ENCODE data around the gene LDAH.

The LDAH gene

GRCh38 chr2:20667531-20668401 lies 155.1 kb downstream of the LDAH start:
- DNase-seq (ENCODE audit: low spot score): no peak

- DNase-seq (ENCODE audit: low spot score): no peak
Observed at GRCh38 chr2:20667151-20667530, 155.8 kb downstream of the LDAH start.

DNA sequence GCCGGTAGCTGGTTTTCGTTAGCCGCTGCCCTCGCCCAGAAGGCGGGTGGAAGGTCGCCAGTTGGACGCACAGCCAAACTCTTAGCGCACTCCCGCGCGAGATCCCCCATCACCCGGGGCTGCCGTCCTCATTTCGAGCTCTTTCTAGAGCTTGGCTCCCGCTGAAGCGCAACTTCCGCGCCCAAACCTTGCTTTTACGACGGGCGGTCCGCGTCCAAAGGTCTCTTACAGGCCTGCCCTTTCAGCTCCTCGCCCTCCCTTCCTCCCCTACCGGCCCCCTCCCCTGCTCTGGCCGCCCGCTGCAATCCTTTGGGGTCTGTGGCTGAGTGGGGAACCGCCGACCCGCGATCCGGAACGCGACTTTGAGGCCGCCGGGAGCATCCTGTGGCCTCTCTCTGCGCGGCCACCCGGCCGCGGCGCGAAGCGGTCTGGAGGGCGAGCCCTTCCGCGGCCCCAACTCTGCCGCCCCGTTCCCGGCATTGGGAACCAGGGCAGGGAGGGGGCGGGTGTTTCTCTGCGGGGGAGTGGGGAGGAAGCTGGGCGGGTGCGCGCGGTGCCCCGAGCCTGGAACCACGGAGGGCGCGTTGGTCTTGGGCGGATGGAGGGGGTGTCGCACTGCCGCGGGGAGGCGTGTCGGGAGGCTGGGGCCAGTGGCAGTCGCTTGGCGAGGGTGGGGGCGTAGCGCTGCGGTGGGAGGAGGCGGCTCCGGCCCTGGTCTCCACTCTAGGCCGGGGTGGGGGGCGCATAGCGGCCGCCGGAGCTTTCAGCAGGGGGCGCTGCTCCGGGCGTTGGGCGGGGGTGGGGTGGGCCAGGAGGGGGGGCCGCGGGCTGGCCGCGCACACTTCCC lies 156.4 kb downstream of the LDAH start, which contains the start of gene GDF7:
GDF7 (plus strand) TSS at position 841 of the 847 bp plus-strand sequence. CDS start 96 bp downstream, outside the sequence.
- DNase-seq (ENCODE audit: low spot score): no peak

GRCh38 chr2:20666005-20666303 lies 156.9 kb downstream of the LDAH start:
- DNase-seq (ENCODE audit: low spot score): no peak

GRCh38 chr2:20665243-20666004 lies 157.5 kb downstream of the LDAH start:
- DNase-seq (ENCODE audit: low spot score): no peak

DNA sequence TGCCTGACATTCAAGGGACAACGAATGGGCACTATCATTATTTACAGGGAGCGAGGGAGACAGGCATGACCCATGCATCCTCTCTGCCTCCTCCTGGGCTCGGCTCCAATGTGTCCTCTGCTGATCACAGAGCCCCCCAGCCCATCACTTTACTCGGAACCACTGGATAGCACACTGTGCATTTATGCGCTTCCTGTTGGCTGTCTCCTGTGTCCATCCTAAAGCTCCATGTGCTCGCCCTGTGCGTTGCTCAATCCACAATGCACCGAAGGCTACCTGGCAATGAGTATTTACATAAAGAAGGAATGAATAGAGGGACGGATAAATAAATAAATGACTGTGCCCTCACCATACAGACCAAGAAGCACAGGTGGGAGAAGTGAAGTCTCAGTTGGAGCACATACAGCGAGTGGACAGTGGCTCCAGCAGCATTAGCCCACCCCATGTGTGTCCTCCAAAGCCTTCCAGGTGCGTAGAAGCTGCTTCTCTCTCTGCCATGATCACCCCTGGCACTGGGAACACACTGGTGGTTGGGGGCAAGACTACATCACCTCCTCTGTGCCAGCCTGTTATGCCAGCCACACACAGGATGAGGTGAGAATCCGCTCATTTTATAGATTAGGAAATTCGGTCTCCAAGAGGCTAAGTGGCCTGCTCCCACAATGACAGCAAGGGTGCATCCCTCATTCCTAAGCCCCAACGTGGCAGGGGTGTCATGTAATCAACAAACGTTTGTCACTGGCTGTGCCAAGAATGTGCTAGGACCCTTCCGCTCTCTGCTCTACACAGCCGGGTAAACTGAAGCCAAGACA lies 158.3 kb downstream of the LDAH start:
- DNase-seq (ENCODE audit: low spot score): no peak

GRCh38 chr2:20664071-20664390 lies 158.9 kb downstream of the LDAH start:
- DNase-seq (ENCODE audit: low spot score): no peak

GRCh38 chr2:20663196-20664070 lies 159.5 kb downstream of the LDAH start:
- no peak for DNase-seq (ENCODE audit: low spot score)

DNA sequence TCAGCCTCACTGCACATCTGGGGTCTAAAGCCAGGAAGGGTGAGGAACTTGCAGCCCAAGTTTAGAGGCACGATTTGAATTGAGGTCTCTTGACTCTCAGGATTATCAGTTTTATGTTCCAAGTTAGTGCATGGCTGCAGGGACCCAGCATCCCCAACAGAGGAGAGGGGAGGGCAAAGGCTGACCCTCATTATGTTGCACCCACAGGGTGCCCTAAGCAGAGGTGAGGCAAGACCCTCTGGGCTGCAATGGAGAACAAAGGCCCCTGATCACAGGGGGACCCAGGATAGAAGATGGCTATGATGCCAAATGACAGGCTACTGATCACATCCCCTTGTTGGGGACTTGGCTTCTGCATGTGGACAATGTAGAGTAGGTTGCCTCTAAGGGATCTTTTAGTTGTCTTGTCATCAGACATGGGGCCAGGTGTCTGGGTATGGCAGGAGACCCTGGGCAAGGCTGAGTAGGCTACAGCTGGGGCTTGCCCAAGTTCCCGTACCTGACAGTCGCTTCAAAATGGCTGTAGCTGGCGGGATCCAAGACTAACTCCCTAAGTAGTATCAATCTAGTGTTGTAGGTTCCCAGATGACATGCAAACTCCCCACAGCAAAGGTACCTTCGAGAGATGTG lies 160.5 kb downstream of the LDAH start:
- no peak for DNase-seq (ENCODE audit: low spot score)

GRCh38 chr2:20661421-20662307 lies 161.2 kb downstream of the LDAH start:
- peak; percentile 65 for DNase-seq (ENCODE audit: low spot score)

DNA sequence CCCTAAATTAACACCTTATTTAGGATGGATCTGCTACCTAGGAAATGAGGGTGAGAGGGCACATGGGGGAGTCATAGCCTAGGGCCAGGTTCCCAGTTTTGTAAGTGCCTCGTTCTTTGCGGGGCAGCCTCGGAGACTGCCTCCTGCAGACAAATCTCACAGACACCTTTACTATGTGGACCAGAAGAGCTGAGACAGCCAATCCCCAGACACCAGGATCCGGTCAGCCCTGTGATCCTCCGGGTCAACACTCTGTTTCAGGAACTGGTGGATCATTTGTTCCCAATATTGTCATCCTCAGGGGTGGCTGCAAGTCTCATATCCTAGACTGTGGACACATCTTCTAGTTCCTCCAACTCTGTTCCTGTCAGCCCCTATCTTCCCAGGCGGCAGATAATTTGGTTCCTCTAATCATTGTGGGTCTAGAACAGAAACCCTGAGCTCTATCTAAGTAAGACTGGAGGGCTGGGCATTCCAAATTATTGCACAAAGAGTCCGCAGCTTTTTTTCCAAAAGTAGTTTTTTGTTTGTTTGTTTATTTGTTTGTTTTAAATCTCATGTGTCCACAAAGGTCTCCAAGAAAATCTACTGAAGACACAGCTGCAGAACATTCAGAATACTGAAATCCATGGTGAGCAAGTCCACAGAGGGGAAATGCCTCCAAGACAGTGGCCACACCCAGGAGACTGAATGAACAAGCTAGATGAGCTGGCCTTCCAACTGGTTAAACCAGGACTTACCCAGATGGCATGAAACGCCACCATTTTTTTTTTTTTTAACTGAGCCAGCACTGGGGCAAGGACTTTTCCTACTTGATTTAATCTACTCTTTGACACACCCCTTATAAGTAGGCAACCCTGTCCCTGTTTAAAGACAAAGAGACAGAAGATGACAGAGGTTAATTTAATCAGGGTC lies 162.1 kb downstream of the LDAH start:
- no peak for DNase-seq (ENCODE audit: low spot score)

- no peak for DNase-seq (ENCODE audit: low spot score)
Observed at GRCh38 chr2:20657522-20658235, 165.2 kb downstream of the LDAH start.

GRCh38 chr2:20656561-20656960 lies 166.3 kb downstream of the LDAH start:
- no peak for DNase-seq (ENCODE audit: low spot score)

GRCh38 chr2:20654535-20654813 lies 168.4 kb downstream of the LDAH start:
- DNase-seq (ENCODE audit: low spot score): no peak

- no peak for DNase-seq (ENCODE audit: low spot score)
Observed at GRCh38 chr2:20653695-20654534, 169.0 kb downstream of the LDAH start.

GRCh38 chr2:20652673-20653575 lies 170.0 kb downstream of the LDAH start:
- DNase-seq (ENCODE audit: low spot score): no peak

Data from LoVo (cell line).